ENCODE data around the gene TSR1. TPM values are rescaled to one million over a fixed set of nuclear protein-coding genes. Genes with fewer than 3 reads are reported as not detected.

The TSR1 gene
- total RNA-seq, 1 donor from 2014 or later = 21.1 TPM

DNA sequence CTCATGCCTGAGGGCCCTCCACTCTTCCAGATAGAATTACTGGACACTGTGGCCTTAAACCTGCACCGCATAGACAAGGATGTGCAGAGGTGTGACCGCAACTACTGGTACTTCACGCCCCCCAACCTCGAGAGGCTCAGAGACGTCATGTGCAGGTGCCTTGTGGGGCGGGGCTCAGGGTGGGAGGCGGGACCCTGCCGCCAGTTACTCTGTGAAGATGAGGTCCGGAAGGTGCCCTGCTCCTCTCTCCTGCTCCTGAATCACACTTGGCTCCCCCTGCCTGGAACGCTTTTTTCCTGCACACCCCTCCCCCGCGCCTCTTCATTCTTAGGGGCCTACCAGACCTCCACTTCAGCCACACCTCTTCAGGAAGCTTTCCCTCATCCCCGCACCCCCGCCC is 39.9 kb upstream of the TSR1 start:
- H3K36me3 Mint-ChIP-seq (ENCODE audit: low read depth) = peaks cover 7% of the 10 kb centered on the region
- no peaks in the 10 kb centered on the region for H3K9me3 Mint-ChIP-seq (ENCODE audit: low read depth)
- H3K4me3 Mint-ChIP-seq (ENCODE audit: unreplicated experiment) = no peak overlapping the region
- no peak overlapping the region for H3K27ac Mint-ChIP-seq (ENCODE audit: unreplicated experiment)
- DNase-seq (ENCODE audit: low spot score) = no peak
- H3K27me3 Mint-ChIP-seq (ENCODE audit: low read depth) = no peaks in the 10 kb centered on the region
- peaks cover 11% of the 10 kb centered on the region for H3K4me1 Mint-ChIP-seq (ENCODE audit: low read depth)
- no peak for TF ChIP-seq CTCF (IDR thresholded peaks at IDR 0.05)

DNA sequence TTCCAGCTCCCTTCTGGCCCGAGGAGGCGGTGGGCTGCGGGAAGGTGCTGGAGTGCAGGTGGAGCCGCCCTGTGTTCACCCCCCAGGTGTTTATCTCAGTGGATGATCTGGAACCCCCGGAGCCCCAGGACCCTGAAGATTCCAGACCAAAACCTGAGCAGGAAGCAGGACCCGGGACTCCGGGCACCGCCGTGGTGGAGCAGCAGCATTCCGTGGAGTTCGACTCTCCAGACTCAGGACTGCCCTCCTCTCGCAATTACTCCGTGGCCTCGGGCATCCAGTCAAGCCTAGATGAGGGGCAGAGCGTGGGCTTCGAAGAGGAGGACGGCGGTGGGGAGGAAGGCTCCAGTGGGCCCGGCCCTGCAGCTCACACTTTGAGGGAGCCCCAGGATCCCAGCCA is 39.1 kb upstream of the TSR1 start:
- Mint-ChIP-seq H3K4me3 (ENCODE audit: unreplicated experiment) (no peak overlapping the region), H3K27ac (ENCODE audit: unreplicated experiment) (no peak overlapping the region), H3K9me3 (ENCODE audit: low read depth) (no peaks in the 10 kb centered on the region), H3K27me3 (ENCODE audit: low read depth) (no peaks in the 10 kb centered on the region), H3K36me3 (ENCODE audit: low read depth) (peaks cover 7% of the 10 kb centered on the region), H3K4me1 (ENCODE audit: low read depth) (peaks cover 8% of the 10 kb centered on the region)
- no peak for TF ChIP-seq CTCF (IDR thresholded peaks at IDR 0.05)
- DNase-seq (ENCODE audit: low spot score) = no peak

GRCh38 chr17:2374549-2375285 is 38.5 kb upstream of the TSR1 start:
- Mint-ChIP-seq H3K36me3 (ENCODE audit: low read depth) (peaks cover 7% of the 10 kb centered on the region), H3K4me3 (ENCODE audit: unreplicated experiment) (no peak overlapping the region), H3K9me3 (ENCODE audit: low read depth) (no peaks in the 10 kb centered on the region), H3K4me1 (ENCODE audit: low read depth) (peaks cover 9% of the 10 kb centered on the region), H3K27me3 (ENCODE audit: low read depth) (no peaks in the 10 kb centered on the region), H3K27ac (ENCODE audit: unreplicated experiment) (no peak overlapping the region)
- TF ChIP-seq CTCF (IDR thresholded peaks at IDR 0.05) = no peak
- no peak for DNase-seq (ENCODE audit: low spot score)

GRCh38 chr17:2373179-2373578 is 36.9 kb upstream of the TSR1 start:
- Mint-ChIP-seq H3K4me1 (ENCODE audit: low read depth) (peaks cover 10% of the 10 kb centered on the region), H3K4me3 (ENCODE audit: unreplicated experiment) (no peak overlapping the region), H3K9me3 (ENCODE audit: low read depth) (no peaks in the 10 kb centered on the region), H3K27me3 (ENCODE audit: low read depth) (no peaks in the 10 kb centered on the region), H3K27ac (ENCODE audit: unreplicated experiment) (no peak overlapping the region), H3K36me3 (ENCODE audit: low read depth) (peaks cover 5% of the 10 kb centered on the region)
- TF ChIP-seq CTCF (IDR thresholded peaks at IDR 0.05) = no peak
- DNase-seq (ENCODE audit: low spot score) = no peak

DNA sequence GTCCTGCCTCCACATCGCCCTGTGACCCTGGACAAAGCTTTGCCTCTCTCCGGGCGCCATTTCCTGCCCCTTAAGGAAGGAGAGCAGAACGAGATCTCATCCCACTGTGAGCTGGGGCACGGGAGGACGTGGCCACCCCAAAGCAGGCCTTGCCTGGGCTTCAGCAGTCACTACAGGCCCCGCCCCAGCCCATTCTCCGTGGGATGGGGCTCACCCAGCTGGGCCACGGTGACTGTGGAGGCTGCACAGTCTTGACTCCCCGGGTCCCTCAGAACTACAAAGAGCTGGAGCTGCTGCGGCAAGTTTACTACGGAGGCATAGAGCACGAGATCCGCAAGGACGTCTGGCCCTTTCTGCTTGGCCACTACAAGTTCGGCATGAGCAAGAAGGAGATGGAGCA is 36.4 kb upstream of the TSR1 start:
- H3K27me3 Mint-ChIP-seq (ENCODE audit: low read depth) = no peaks in the 10 kb centered on the region
- H3K9me3 Mint-ChIP-seq (ENCODE audit: low read depth) = no peaks in the 10 kb centered on the region
- no peak for DNase-seq (ENCODE audit: low spot score)
- no peak overlapping the region for H3K4me3 Mint-ChIP-seq (ENCODE audit: unreplicated experiment)
- no peak for TF ChIP-seq CTCF (IDR thresholded peaks at IDR 0.05)
- peaks cover 10% of the 10 kb centered on the region for H3K4me1 Mint-ChIP-seq (ENCODE audit: low read depth)
- no peak overlapping the region for H3K27ac Mint-ChIP-seq (ENCODE audit: unreplicated experiment)
- peaks cover 5% of the 10 kb centered on the region for H3K36me3 Mint-ChIP-seq (ENCODE audit: low read depth)
